LoVo (cell line): ENCODE measurements around the gene MAEA.

Source experiments
- DNase-seq: peaks from one replicate; pipeline ENCODE4 v3.0.0-alpha.2; 2016; ENCODE audit warnings: low spot score

MAEA gene

GRCh38 chr4:1289207-1290164, at the start of gene MAEA:
MAEA (plus strand) TSS chr4:1289891; CDS start chr4:1289914, 23 bp downstream.
- DNase-seq = peak; percentile 96

GRCh38 chr4:1239950-1240307, 49.8 kb upstream of the MAEA start:
- DNase-seq = no peak

GRCh38 chr4:1240721-1241465, 48.8 kb upstream of the MAEA start:
- no peak for DNase-seq

- no peak for DNase-seq
Observed at GRCh38 chr4:1241466-1241935, 48.2 kb upstream of the MAEA start.

GRCh38 chr4:1241936-1242505, 47.7 kb upstream of the MAEA start:
- no peak for DNase-seq

- no peak for DNase-seq
Observed at GRCh38 chr4:1242506-1243450, 46.9 kb upstream of the MAEA start.

- no peak for DNase-seq
Observed at GRCh38 chr4:1243451-1244080, 46.1 kb upstream of the MAEA start.

GRCh38 chr4:1244081-1244977, 45.4 kb upstream of the MAEA start:
- DNase-seq = no peak

GRCh38 chr4:1244978-1245471, 44.7 kb upstream of the MAEA start:
- no peak for DNase-seq

- DNase-seq = no peak
Observed at GRCh38 chr4:1245481-1246051, 44.1 kb upstream of the MAEA start.

GRCh38 chr4:1246111-1246881, 43.4 kb upstream of the MAEA start:
- DNase-seq = no peak

GRCh38 chr4:1246901-1247863, 42.5 kb upstream of the MAEA start:
- no peak for DNase-seq

GRCh38 chr4:1247864-1248244, 41.8 kb upstream of the MAEA start:
- DNase-seq = no peak

GRCh38 chr4:1248245-1249147, 41.2 kb upstream of the MAEA start, which contains the start of gene CTBP1:
CTBP1 (minus strand) TSS chr4:1249130; CDS start chr4:1241331, 7,799 bp downstream.
- DNase-seq = peak; percentile 93

- DNase-seq = peak; percentile 87
Observed at GRCh38 chr4:1249148-1249730, 40.5 kb upstream of the MAEA start.
